GM18858 (cell line): ENCODE data around the gene ZNF586.
"Not testable (repeated sequence)": the region's sequence is repeated elsewhere in the genome, so short reads cannot be mapped to it uniquely, and the experiment has no call there.

ENCODE experiments used
- ATAC-seq: cut with Tn5 transposase; IDR thresholded peaks from one replicate; pipeline ENCODE4 v1.9.1; 2021; ENCODE audit not compliant: unreplicated experiment

The ZNF586 gene

DNA sequence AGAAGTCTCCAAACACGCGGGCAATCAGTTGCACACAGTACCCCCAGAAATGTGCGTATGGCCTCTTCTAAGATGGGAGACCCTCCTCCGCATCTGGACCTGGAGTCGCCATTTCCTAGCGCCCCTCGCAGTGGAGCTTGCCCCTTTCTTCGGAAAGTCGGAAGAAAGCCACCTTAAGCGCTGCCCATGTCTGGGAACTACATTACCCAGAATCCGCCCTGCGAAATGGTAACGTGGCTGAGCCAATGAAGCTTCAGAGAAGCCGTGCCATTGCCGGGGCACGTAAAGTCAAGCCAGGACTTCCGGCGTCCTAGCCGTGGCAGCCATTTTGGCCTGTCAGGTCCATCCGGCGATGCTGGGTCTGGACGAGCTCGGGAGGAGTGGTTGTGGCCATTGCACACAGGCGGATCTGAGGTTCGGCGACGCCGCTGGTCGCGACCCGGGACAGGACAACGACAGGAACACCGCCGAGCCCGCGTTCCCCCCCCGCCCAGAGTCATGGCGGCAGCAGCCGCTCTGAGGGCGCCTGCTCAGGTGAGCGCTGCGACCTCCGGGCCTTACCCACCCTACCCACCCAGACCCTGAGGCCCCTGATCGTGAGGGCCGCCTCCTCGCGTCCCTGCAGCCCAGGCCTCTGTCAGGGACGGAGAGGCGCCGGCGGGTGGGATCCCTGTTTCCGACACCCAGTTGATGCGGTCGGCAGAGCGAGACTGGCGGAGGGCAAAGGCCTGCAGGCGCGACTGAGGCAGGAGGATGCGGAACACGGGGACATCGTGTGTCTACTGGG lies at the start of gene ZNF586:
Gene ZNF586 (plus strand): TSS at position 332 of the 787 bp plus-strand sequence. CDS start 167 bp downstream, at position 499.
- peak; percentile 95 for ATAC-seq

DNA sequence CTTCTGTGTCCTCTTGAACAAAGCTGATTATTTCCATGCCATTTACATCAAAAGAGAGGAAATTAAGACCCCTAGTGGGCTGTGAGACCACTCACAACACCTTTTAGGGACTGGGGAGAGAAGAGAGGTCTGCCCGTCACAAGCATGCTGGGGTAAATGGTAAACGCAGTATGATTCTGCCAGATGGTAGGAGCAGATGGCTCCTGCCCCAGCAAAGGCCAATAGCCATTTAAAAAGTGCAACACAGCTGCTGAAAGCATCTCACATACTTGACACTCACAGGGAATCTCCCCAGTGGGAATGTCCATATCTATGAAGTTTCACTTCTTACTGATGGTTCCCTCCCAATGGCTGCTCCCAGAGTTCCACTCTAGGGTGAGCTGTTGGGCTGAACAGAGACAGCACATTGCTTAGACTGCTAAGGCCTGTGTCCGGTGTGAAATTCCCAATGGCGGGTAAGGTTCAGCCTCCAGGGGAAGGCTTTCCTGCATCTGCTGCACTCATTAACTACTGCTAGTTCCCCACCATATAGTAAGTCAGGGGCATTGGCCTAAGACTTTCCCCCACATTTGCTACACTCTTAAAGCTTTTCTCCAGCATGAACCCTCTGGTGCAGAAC lies 49.5 kb upstream of the ZNF586 start:
- no peak for ATAC-seq

DNA sequence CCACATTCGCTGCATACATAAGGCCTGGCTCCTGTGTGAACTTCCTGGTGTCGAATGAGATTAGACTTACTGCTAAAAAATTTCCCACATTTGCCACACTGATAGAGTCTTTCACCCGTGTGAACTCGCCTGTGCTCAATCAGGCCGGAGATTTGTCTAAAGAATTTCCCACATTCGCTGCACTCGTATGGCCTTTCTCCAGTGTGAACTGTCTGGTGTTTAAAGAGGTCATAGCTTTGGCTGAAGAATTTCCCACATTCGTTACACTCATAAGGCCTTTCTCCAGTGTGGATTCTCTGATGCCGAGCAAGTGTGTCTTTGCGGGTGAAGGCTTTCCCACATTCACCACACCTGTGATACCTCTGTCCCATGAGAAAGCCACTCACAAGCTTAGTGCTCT lies 48.6 kb upstream of the ZNF586 start:
- no peak for ATAC-seq

DNA sequence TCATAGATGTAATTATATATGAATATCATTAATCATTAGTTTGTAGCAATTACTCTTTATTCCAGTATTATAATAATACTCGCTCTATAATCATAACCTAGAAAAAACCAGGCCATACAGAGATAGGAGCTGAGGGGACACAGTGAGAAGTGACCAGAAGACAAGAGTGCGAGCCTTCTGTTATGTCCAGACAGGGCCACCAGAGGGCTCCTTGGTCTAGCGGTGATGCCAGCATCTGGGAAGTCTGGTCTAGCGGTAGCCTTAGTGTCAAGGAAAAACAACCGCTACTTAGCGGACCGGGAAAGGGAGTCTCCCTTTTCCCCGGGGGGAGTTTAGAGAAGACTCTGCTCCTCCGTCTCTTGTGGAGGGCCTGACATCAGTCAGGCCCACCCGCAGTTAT lies 31.2 kb upstream of the ZNF586 start:
- ATAC-seq: not testable (repeated sequence)

DNA sequence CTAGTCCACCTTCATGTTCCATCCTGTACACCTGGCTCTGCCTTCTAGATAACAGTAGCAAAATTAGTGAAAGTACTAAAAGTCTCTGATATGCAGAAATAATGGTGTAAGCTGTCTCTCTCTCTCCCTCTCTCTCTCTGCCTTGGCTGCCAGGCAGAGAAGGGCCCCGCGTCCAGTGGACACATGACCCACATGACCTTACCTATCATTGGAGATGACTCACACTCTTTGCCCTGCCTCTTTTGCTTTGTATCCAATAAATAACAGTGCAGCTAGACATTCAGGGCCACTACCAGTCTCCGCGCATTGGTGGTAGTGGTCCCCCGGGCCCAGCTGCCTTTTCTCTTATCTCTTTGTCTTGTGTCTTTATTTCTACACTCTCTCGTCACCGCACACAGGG lies 30.7 kb upstream of the ZNF586 start:
- not testable (repeated sequence) for ATAC-seq

DNA sequence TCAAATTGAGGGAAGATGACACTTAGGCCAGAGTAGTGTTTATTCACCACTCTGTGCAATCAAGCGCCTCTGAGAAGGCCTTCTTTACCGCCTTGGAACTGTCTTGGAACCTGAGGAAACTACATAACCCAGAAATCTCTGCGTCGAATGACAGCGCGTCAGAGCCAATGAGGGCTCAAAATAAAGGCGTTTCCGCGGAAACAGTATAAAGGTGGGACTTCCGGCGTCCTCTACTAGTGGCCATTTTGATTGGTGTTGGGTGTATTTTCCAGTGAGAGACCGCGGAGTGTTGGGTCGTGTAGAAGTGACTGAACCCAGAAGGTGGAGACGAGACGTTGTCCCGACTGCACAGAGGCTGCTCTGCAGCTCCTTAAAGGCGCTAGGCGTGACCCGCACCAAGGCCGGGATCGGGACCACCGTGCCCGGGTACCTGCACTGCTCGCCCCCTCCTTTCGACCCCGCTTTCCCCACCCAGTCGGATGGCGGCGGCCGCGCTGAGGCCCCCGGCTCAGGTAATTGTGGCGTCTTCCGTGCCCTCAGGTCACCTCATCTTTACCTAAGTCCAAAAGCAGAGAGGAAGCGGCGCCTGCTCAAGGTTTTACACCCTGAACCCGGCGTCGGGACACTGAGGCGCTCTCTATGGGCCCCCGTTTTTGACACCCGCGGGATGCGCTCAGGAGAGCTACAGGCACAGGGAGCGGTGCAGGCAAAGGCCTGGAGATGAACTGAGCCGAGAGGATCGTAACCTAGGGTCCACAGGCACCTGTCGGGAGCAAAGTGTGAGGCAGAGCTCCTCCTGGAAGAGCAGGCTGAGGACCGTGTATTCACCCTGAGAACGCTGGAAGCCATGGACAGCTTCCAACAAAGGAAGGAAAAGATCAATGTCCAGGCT lies 22.6 kb upstream of the ZNF586 start, which contains the start of gene ZNF776:
Gene ZNF776 (plus strand): TSS at position 236 of the 892 bp plus-strand sequence. CDS start 244 bp downstream, at position 480.
- peak; percentile 96 for ATAC-seq

DNA sequence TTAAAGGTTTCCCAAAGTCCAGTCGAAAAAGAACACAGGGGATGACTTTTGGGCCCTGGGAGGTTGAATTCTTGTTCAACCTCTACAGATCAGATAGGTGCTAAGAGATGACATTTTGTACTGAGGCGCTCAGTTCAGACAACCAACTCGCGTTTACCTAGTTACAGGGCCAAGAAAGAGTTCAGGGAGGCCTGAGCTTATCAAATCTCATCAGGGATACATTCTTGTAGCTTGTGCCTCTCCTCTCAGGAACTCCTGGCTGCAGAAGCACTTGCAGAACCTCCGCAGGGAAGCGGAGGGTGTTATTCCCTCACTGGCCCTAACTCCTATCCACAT lies 22.0 kb upstream of the ZNF586 start:
- no peak for ATAC-seq

DNA sequence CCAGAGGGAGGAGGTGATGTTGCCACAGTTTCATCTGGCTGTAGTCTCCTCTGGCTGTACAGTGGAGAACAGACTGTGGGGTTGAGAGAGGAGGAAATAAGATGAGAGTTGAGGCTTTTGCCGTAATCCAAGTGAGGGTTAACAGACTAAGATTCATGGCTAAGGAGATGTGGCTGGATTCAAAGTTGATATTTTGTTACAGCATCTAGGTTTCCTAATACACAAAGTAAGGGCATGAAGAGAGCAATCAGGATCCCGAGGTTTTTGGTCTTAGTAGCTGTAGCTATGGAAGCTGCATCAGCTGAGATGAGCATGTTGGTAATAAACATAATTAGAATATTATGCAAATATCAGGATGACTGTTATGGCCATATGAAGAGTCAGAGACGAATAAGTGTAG lies 21.4 kb upstream of the ZNF586 start:
- no peak for ATAC-seq

DNA sequence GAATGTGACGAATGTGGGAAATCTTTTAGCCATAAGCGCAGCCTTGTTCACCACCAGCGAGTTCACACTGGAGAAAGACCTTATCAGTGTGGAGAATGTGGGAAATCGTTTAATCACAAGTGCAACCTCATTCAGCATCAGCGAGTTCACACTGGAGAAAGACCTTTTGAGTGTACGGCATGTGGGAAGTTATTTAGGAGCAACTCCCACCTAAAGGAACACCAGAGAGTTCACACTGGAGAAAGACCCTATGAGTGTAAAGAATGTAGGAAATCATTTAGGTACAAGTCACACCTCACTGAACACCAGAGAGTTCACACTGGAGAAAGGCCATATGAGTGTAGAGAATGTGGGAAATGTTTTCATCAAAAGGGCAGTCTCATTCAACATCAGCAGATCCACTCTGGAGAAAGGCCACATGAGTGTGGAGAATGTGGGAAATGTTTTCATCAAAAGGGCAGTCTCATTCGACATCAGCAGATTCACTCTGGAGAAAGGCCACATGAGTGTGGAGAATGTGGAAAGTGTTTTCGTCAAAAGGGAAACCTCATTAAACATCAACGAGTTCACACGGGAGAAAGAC lies 15.3 kb upstream of the ZNF586 start:
- no peak for ATAC-seq

DNA sequence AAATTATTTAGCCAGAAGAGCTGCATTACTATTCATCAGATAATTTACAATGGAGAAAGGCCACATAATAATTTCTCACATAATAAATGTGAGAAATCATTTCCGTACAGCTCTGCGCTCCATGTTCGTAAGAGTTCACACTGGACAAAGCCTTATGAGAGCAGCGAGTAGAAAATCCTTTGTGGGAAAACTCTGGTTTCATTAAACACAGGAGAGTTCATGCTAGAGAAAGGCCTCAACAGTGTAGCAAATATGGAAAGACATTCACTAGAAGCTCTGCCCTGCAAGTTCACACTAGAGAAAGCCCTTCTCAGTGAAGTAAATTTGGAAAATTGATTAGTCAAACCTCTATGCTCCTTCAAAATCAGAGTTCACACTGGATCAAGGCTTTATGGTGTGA lies 14.4 kb upstream of the ZNF586 start:
- no peak for ATAC-seq

DNA sequence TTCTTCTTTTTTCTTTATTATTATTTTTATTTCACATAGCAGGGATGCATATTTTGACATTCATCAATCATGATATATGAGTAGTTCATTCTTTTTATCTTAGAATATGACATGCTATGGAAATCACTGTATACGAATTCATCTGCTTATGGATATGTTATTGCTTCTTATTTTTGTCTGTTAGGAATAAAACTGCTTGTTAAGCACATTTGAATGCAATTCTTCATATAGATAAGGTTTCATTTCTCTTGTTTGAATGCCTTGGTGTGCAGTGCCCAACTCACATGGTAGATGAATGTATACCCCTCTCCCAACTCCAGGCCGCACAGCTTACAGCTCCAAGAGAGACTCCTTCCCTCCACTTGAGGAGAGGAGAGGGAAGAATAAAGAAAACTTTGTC lies 11.5 kb upstream of the ZNF586 start:
- no peak for ATAC-seq

DNA sequence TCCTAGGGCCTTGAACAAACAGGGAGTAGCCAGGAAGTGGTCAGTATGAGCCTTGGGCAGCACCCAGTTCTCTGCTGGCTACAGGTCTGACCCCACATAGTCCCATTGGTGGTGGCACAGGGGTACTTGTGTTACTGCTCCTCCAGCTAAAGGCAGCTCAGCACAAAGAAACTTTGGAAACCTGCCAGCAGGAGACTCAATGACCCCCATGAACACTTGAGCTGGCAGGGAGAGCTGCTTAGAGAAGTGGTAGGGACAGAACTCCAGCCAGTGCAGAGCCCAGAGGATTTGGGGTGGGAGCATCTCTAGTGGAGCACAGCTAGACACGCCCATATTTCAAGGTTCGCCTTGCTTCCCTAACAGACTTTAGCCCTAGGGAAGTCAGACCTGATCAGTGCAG lies 10.4 kb upstream of the ZNF586 start:
- ATAC-seq: no peak

DNA sequence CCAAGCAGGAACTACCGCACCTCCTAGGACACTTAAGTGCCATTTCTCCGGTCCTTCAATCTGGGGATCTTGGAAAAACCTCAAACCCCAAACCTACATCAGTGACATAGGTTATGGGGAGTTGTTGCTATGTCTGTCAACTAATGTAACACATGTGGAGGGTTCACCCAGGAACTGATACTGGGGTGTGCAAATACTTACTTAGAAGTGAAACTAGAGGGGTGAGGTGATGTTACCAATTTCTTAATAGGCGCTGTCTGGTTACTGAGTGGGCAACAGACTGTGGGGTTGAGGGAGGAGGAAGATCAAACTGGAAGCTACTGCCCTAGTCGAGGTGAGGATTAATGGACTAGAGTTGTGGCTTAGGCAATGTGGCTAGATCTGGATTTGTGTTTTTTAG lies 1.9 kb downstream of the ZNF586 start:
- no peak for ATAC-seq

DNA sequence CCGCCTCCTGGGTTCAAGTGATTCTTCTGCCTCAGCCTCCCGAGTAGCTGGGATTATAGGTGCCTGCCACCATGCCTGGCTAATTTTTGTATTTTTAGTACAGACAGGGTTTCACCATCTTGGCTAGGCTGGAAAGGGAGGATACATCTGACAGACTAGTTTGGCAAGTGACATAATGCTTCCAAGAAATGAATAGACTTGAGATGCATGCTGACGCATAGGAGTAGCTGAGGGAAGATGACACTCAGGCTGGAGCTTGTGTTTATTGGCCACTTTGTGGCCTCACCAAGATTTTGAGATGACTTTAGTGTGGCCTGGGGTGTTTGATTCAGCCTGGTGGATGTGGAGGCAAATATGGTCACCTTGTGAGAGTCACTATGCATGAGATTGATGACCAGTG lies 4.0 kb downstream of the ZNF586 start:
- no peak for ATAC-seq

DNA sequence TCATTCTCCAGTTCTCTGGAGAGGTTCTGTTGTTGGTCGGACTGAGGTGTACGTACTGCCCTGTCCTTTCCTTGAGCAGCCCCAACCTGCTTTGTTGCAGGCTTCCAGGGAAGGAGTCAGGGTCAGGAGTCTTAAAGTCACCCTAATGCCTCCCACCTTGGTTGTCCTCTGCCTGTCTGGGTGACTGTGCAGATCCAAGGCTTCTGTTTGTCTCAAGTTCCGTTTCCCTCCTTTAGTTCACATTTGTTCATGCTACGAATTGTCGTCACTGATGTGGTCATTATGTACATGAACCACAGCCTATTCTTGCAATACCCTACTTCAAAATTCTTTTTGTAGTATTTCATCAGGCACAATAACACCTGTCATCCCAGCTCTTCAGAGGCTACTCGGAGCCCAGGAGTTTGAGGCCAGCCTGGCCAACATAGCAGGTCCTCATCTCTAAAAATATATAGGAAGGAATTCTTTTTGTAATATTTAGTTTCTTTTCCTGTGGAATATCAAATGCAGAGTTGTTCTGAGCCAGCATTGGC lies 7.4 kb downstream of the ZNF586 start:
- ATAC-seq: no peak

DNA sequence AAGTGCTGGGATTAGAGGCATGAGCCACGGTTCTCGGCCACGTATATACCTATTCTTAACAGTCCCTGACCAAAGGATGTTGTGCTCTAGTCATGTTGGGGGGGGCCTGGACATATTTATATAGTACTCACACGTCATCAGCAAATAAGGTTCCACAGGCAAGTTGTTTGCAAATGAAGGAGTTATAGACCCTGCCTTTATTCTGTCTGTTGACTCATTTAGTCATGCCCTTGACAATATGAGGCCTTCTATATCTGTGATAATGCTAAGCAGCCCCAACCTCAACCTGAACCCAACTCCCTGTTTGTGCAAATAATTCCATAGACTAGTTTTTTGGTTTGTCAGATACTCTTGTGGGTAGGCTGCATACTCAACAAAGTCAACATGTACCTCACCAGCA lies 8.9 kb downstream of the ZNF586 start:
- no peak for ATAC-seq

DNA sequence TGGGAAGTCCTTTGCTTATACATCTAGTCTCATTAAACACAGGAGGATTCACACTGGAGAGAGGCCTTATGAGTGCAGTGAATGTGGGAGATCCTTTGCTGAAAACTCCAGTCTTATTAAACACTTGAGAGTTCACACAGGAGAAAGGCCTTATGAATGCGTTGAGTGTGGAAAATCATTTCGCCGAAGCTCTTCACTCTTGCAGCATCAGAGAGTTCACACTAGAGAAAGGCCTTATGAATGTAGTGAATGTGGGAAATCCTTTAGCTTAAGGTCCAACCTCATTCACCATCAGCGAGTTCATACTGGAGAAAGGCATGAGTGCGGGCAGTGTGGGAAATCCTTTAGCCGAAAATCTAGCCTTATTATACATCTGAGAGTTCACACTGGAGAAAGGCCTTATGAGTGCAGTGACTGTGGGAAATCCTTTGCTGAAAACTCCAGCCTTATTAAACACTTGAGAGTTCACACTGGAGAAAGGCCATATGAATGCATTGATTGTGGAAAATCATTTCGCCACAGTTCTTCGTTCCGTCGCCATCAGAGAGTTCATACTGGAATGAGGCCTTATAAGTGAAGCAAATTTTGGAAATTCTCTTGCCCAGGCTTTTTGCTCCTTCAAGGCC lies 9.9 kb downstream of the ZNF586 start:
- no peak for ATAC-seq

DNA sequence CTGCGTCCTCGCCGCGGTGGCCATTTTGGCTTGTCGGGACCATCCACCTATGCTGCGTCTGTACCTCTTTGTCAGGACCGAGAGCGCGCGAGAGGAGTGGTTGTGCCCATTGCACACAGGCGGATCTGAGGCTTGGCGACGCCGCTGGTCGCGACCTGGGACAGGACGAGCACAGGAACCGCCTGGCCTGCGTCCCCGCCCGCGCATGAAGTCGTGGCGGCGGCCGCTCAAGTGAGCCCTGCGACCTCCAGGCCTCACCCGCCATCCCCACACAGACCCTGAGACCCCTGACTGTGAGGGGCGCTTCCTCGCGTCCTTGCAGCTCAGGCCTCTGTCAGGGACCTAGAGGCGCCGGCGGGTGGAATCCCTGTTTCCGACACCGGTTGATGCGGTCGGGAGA lies 16.8 kb downstream of the ZNF586 start:
- no peak for ATAC-seq

DNA sequence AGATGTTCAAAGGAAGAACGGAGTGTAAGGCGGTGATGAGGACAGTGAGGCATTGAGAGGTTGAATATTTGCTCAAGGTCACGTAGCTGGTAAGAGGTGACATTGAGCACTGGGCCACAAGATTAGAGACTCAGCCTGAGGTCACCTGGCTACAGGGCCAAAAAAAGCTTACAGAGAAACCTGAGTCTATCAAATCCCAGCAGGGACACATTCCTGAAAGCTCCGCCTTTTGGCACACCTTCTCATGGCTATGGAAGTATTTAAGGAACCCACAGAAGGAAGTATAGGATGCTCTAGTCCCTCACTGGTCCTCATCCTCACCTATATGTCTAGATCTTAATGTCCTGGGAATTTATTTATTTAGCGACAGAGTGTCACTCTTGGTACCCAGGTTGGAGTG lies 17.4 kb downstream of the ZNF586 start:
- no peak for ATAC-seq

DNA sequence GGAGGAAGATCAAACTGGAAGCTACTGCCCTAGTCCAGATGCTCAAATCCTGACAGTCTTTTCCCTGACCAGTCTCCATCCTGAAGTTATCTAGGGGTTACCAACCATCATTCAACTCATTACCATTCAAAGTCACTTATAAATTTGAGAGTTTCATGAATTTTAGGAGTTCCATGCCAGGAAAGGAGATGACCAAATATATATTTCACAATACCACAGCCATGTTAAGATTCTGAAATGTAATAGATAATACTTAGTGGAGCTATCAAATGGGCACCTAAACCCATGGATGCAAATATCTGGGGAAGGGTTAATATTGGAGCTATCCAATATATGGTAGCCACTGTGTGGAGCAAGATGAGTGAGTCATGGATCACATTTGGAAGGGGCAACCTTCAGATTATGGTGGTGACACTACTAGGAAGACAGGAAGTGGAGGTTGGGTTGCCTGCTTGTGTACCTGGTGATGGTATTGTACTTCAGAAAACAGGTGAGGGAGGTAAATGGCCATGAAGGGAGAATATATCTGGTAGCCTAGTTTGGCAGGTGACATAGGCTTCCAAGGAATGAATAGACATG lies 18.7 kb downstream of the ZNF586 start:
- ATAC-seq: no peak
